CD4-positive, alpha-beta T cell (primary cell): ENCODE measurements around the gene CNTFR. TPM values are rescaled to one million over a fixed set of nuclear protein-coding genes. Genes with fewer than 3 reads are reported as not detected.

Experiments
- ATAC-seq: fragments of 200-7000 bp; cut with Tn5 transposase; one replicate; pipeline ENCODE4 v1.10.0; 2022; ENCODE audit warnings: mild to moderate bottlenecking; ENCODE audit not compliant: poor library complexity
- CTCF ChIA-PET: fragments of 350-600 bp; sonication (Branson Sonifier 250); formaldehyde crosslinking; loops from one replicate; lab custom pipeline; 2021; ENCODE audit warnings: antibody characterized with exemption, inconsistent platforms; lab: Charles Lee
- POLR2A ChIA-PET: fragments of 350-600 bp; sonication (Branson Sonifier 250); formaldehyde crosslinking; loops from one replicate; lab custom pipeline; 2021; ENCODE audit warnings: antibody characterized with exemption, inconsistent platforms; lab: Charles Lee
- DNase-seq, 14 experiments: peaks; one replicate each; pipeline ENCODE4 v3.0.0-alpha.2; 2013 to 2020; ENCODE audit warnings: mixed read lengths in 2 of 14
- H3K27ac ChIP-seq, 2 donors: one replicate each; pipeline versions ENCODE4 v1.5.1 to v1.7.0; 2013; ENCODE audit warnings: low read length in 2 of 2, low read depth in 1 of 2, mild to moderate bottlenecking in 1 of 2
- H3K27me3 ChIP-seq, 2 experiments: 1 replicate in 1 of 2; 2 replicates in 1 of 2; pipeline versions ENCODE4 v1.6.1 to v1.7.0; 2013; ENCODE audit warnings: low read length in 2 of 2, control low read depth in 1 of 2, mild to moderate bottlenecking in 1 of 2, moderate library complexity in 1 of 2; ENCODE audit not compliant: insufficient read depth in 2 of 2, control insufficient read depth in 1 of 2
- H3K36me3 ChIP-seq: one replicate; pipeline ENCODE4 v1.6.1; 2013; ENCODE audit warnings: low read length, control low read depth; ENCODE audit not compliant: insufficient read depth
- H3K4me1 ChIP-seq: one replicate; pipeline ENCODE4 v1.6.1; 2013; ENCODE audit warnings: low read length, control low read depth; ENCODE audit not compliant: insufficient read depth
- H3K4me3 ChIP-seq: one replicate; pipeline ENCODE4 v1.5.1; 2013; ENCODE audit warnings: mild to moderate bottlenecking, low read length, moderate library complexity
- H3K9me3 ChIP-seq, 2 experiments: 1 replicate in 1 of 2; 2 replicates in 1 of 2; pipeline versions ENCODE4 v1.6.1 to v1.7.0; 2013; ENCODE audit warnings: low read length in 2 of 2, mild to moderate bottlenecking in 2 of 2, control low read depth in 1 of 2, moderate library complexity in 1 of 2; ENCODE audit not compliant: control insufficient read depth in 1 of 2, insufficient read depth in 1 of 2
- H3K27ac Mint-ChIP-seq: one replicate; pipeline ENCODE4 v1.8.0; 2020; ENCODE audit warnings: mixed read lengths
- H3K27me3 Mint-ChIP-seq: one replicate; pipeline ENCODE4 v1.8.0; 2021; ENCODE audit warnings: mixed read lengths
- H3K36me3 Mint-ChIP-seq: one replicate; pipeline ENCODE4 v1.8.0; 2021; ENCODE audit warnings: low read depth, mixed read lengths
- H3K4me1 Mint-ChIP-seq: one replicate; pipeline ENCODE4 v1.8.0; 2021; ENCODE audit warnings: low read depth, mixed read lengths
- H3K4me3 Mint-ChIP-seq: one replicate; pipeline ENCODE4 v1.8.0; 2020; ENCODE audit warnings: mild to moderate bottlenecking, mixed read lengths
- H3K9me3 Mint-ChIP-seq: one replicate; pipeline ENCODE4 v1.8.0; 2020; ENCODE audit warnings: mixed read lengths
- CTCF ChIP-seq: fragments of 200-600 bp; IDR thresholded peaks from one replicate; pipeline ENCODE4 v1.8.0; 2022; ENCODE audit warnings: antibody characterized with exemption, mild to moderate bottlenecking
- intact Hi-C, 2 experiments: fragments of 100-400 bp; cut with DNase I in 1 of 2; cut with micrococcal nuclease in 1 of 2; formaldehyde crosslinking; loops; one replicate each; pipeline versions ENCODE4 v1.15.1 to v1.9.0; 2023 to 2025; cut with DNase I, micrococcal nuclease
- total RNA-seq, 174 experiments: library from RNA in 2 of 174; stranded (reverse) in 2 of 174; gene quantifications; one replicate each; pipeline ENCODE4 v1.2.3 and lab custom pipeline; 2021 to 2026

The CNTFR gene
- total RNA-seq, 2 experiments from 2014 or later: not detected

DNA sequence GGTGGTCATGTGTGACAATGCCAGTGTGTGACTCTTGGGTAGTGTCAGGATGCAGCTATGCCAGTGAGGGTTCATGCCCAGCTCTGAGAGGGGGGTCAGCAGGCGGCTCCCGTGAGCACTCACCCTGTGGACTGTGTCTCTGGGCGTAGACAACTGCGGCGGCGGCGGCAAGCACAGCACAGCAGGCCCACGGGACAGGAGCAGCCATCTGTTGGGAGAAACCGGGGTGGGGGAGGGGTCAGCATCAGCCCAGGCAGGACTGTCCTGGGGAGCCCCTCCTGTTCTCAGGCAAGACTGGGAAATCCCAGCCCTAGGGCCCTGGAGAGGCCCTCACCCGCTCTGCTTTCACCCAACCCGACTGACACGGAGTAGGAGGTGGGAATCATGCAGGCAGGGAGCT is 20.8 kb downstream of the CNTFR start:
- no peaks in the 10 kb centered on the region for H3K36me3 Mint-ChIP-seq
- no peak overlapping the region for H3K4me3 Mint-ChIP-seq
- intact Hi-C loops: no loop called here
- no peaks in the 10 kb centered on the region for H3K9me3 Mint-ChIP-seq
- no peaks in the 10 kb centered on the region for H3K4me1 Mint-ChIP-seq
- no peak for TF ChIP-seq CTCF
- CTCF ChIA-PET: no interaction called here
- Histone ChIP-seq H3K9me3 (no peaks in the 10 kb centered on the region), H3K27ac (no peak overlapping the region), H3K4me1 (no peaks in the 10 kb centered on the region), H3K27me3 (peaks cover 3 to 10% of the 10 kb centered on the region in 2 experiments), H3K4me3 (no peak overlapping the region), H3K36me3 (no peaks in the 10 kb centered on the region)
- H3K27ac Mint-ChIP-seq: no peak overlapping the region
- peaks cover 70% of the 10 kb centered on the region for H3K27me3 Mint-ChIP-seq
- POLR2A ChIA-PET: no interaction called here
- no peak for ATAC-seq
- no peak for DNase-seq

DNA sequence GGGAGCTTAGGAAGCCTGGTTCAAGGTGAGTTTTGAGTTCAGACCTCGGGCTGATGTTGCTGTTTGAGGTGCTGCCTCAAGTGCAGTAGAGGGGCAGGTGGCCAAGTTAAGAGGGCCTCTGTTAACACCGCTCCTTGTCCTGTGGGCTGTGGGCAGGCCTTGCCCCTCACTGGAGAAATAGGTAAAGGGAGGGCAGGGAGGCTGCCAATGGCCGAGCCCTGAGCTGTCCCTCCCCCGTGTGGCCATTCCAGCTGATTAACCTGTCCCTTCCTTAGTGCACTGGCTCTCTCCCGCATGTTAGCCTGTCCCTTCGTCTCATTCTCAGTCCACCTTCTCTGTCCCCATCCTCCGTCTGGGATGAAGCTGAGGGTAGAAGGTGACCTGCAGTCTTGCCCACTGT is 21.4 kb downstream of the CNTFR start:
- Mint-ChIP-seq H3K36me3 (no peaks in the 10 kb centered on the region), H3K4me3 (no peak overlapping the region), H3K27me3 (peaks cover 70% of the 10 kb centered on the region), H3K27ac (no peak overlapping the region), H3K4me1 (no peaks in the 10 kb centered on the region), H3K9me3 (no peaks in the 10 kb centered on the region)
- ATAC-seq (no peak), DNase-seq (no peak)
- no peaks in the 10 kb centered on the region for H3K36me3 ChIP-seq
- ChIA-PET POLR2A (no interaction called here), CTCF (no interaction called here)
- peaks cover 3 to 8% of the 10 kb centered on the region in 2 experiments for H3K27me3 ChIP-seq
- TF ChIP-seq CTCF: no peak
- no peak overlapping the region for H3K4me3 ChIP-seq
- no peaks in the 10 kb centered on the region for H3K4me1 ChIP-seq
- intact Hi-C loops: no loop called here
- no peaks in the 10 kb centered on the region for H3K9me3 ChIP-seq
- H3K27ac ChIP-seq: no peak overlapping the region

- Mint-ChIP-seq H3K4me3 (no peak overlapping the region), H3K27ac (no peak overlapping the region), H3K9me3 (no peaks in the 10 kb centered on the region), H3K4me1 (no peaks in the 10 kb centered on the region), H3K36me3 (no peaks in the 10 kb centered on the region), H3K27me3 (peaks cover 69% of the 10 kb centered on the region)
- no peak for ATAC-seq
- no peak overlapping the region for H3K27ac ChIP-seq
- no peak for DNase-seq
- no peaks in the 10 kb centered on the region for H3K36me3 ChIP-seq
- ChIA-PET CTCF (no interaction called here), POLR2A (no interaction called here)
- H3K27me3 ChIP-seq: peaks cover 3 to 8% of the 10 kb centered on the region in 2 experiments
- intact Hi-C loops: no loop called here
- no peak for TF ChIP-seq CTCF
- no peak overlapping the region for H3K4me3 ChIP-seq
- H3K9me3 ChIP-seq: peaks cover 0 to 3% of the 10 kb centered on the region in 2 experiments
- H3K4me1 ChIP-seq: no peaks in the 10 kb centered on the region
These were observed 22.6 kb downstream of the CNTFR start for GRCh38 chr9:34566972-34567371.
